ENCODE results near the gene LIN54.

DNA sequence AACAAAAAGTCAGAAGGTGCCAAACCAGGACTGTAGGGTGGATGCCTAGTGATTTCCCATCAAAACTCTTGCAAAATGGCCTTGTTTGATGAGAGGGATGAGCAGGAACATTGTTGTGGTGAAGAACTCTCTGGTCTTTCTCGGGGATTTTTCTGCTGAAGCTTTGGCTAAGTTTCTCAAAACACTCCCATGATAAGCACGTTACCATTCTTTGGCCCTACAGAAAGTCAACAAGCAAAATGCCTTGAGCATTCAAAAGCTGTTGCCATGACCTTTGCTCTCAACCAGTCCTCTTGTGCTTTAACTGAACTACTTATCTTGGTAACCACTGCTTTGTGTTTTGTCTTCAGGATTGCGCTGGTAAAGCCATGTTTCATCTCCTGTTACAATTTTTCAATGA lies 116.7 kb downstream of the LIN54 start:
- TF ChIP-seq, protein P1, sequence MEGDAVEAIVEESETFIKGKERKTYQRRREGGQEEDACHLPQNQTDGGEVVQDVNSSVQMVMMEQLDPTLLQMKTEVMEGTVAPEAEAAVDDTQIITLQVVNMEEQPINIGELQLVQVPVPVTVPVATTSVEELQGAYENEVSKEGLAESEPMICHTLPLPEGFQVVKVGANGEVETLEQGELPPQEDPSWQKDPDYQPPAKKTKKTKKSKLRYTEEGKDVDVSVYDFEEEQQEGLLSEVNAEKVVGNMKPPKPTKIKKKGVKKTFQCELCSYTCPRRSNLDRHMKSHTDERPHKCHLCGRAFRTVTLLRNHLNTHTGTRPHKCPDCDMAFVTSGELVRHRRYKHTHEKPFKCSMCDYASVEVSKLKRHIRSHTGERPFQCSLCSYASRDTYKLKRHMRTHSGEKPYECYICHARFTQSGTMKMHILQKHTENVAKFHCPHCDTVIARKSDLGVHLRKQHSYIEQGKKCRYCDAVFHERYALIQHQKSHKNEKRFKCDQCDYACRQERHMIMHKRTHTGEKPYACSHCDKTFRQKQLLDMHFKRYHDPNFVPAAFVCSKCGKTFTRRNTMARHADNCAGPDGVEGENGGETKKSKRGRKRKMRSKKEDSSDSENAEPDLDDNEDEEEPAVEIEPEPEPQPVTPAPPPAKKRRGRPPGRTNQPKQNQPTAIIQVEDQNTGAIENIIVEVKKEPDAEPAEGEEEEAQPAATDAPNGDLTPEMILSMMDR (IDR thresholded peaks at IDR 0.05): no peak
- TF ChIP-seq POLR2AphosphoS5 (IDR thresholded peaks at IDR 0.05) (no peak), POLR2A (IDR thresholded peaks at IDR 0.05) (no peak), EP300 (IDR thresholded peaks at IDR 0.05) (no peak)

Measured in stomach (tissue), 4 donors.